Stimulated activated CD8-positive, alpha-beta memory T cell treated with anti-CD3 and anti-CD28 coated beads, Interleukin-12 subunit alpha, Interleukin-12 subunit beta, amount 100 ng/mL, for 1 hour (primary cell): ENCODE data around the gene C3orf22.

Experiments
- DNase-seq: peaks from one replicate; pipeline ENCODE4 v3.0.0-alpha.2; 2020; ENCODE audit warnings: low read depth

C3orf22 gene

DNA sequence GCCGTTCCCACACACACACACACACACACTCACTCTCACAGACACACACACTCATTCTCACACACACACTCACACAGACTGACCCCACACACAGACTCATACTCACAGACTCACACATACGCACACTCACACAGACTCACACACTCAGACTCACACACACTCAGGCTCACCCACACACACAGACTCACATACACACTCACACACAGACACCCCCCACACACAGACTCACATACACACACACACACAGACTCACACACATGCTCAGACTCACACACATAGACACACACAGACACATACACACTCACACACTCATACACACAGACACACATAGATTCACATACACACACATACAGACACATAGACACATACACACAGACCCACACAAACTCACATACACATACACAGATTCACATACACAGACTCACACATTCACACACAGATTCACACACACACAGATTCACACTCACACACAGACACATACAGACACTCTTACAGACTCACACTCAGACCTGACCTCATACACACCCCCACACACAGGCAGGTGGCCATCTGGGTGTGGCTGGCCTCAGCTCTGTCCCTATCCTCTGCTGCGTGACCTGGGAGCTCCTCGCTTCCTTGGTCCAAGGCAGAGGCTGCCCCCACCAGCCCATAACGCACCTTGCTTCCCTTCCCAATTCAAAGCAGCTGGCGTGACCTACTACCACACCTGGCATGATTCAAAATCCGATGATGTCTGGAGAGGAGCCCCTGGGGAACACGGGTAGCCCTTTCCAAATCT lies 1.9 kb downstream of the C3orf22 start:
- DNase-seq, result no peak

GRCh38 chr3:126555795-126556636 lies 2.7 kb downstream of the C3orf22 start:
- DNase-seq, result no peak

DNA sequence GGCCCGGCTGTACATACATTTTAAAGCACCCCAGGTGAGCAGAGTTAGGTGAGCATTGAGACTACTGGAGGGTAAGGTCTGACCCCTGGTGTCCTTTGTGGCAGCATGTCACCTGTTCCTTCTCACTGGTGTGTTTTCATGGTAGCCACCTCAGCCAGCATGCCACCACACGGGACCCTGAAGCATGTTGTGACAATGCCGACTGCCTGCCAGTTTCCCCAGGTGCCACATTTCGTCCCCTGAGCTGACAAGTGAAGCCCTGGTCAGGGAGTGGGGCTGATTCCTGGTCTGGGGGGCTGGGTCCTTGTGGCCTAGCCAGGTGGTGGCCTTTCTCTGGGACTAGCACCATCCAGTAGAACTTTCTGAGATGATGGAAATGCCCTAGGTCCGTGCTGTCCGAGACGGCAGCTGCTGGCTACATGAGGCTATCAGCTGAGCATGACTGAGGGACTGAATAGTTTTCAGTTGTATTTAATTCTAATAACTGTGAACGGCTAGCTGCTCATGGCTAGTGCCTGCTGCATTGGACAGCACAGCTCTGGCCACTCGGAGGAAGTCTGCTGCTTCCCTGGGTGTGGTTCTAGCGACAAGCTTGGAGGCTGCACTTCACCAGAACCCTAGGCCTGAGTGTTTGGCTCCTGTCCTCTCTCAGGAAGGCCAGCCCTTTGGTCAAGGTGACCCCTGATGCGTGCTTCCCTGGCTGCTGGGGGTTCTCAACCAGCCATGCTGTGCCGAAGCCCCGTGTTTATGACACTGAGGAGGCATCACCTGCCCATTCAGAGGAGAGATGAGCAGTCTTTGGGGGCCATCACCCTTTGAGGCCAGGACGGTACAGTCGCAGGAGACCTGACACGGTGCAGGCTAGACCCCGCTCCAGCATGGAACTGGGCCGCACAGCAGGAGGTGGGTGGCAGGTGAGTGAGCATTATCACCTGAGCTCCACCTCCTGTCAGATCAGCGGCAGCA lies 3.9 kb downstream of the C3orf22 start:
- no peak for DNase-seq

GRCh38 chr3:126553284-126554084 lies 5.2 kb downstream of the C3orf22 start:
- no peak for DNase-seq

DNA sequence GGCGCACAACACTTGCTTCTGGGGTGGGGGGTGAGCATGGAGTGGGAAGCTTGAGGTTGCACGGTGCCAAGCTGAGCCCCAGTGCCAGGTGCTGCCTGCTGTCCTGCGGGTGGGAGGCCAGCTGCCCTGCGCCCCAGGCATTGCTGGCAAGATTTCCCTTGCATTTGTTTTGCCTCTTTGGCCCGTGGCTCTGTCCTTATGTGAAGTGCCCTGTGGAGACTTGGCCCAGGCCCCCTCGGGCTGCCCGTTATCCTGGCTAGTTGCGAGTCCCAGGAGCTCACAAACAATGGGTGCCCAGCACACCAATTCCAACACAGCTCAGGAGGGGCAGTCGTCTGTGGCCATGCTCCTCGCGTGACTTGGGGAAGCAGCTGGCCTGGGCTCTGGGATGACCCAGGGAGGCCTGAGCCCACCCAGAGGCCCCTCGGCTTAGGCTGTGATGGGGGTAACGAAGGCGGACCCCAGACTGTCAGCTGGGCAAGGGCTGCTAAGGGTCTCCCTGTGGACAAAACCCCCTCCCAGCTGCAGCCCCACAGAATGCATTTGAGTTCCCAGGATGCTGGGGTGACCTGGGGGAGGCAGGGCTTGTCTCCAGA lies 5.9 kb downstream of the C3orf22 start:
- DNase-seq, result no peak

- no peak for DNase-seq
These were observed 6.7 kb downstream of the C3orf22 start for GRCh38 chr3:126551839-126552687.

DNA sequence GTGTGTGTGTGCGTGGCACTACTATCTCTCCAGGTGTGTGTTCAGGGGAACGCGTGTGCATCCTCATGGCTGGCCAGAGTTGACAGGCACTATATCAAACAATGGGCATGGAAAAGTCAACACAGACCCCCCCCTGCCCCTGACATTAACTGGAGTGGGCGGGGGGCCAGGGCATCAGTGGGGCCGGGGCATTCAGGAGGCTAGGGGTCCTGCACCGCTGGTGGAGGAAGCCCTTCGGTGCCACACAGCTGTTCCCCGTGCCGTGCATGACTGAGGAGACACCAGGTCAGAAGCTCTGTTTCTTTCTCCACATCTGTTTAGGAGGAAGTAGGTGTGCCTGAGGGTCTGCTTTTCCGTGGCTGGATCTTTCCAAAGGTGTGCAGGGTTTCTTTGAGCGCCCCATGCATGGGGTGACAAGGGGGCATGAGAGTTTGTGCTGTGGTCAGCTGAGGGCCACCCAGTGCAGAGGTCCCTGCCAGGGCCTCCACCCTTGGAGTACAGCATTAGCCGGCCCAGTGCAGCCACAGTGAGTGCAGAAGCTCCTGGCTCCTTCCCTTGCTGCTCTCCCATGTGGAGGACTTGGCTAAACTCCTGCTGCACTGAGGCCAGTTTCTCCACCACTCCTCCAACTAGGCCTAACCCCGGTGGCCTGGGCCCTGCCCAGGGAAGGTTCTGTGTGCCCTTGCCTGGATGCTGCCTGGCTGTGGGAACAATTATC lies 7.5 kb downstream of the C3orf22 start:
- DNase-seq, result no peak

DNA sequence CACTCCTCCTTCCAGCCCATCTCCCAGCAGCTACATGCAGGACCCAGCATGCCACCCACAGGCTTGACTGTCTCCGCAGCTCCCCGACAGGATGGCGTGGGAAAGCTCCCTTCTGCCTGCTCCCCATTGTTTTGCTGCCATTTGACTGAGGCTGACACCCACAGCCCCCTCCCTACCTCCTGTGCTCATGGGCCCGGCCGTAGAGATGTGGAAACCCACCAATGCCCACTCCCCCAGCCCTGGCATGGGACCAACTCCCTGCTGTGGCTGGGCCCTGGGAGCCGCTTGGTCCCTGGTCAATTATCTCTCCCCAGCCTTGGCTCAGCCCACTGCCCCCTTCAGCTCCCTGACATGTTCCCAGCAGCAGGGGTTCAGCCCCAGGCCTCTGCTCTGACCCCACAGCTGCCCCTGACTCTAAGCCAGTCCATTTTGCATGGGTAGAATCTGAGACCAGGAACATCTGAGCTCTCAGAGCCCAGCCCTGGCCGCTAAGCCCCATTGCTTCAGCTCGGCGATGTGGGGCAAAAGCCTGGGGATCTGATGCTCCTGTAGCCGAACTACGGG lies 8.2 kb downstream of the C3orf22 start:
- DNase-seq, result no peak

- DNase-seq, result no peak
These were observed 8.8 kb downstream of the C3orf22 start for GRCh38 chr3:126549861-126550487.

- DNase-seq, result no peak
These were observed 9.9 kb downstream of the C3orf22 start for GRCh38 chr3:126548556-126549466.

- no peak for DNase-seq
These were observed 11.0 kb downstream of the C3orf22 start for GRCh38 chr3:126547721-126548120.

DNA sequence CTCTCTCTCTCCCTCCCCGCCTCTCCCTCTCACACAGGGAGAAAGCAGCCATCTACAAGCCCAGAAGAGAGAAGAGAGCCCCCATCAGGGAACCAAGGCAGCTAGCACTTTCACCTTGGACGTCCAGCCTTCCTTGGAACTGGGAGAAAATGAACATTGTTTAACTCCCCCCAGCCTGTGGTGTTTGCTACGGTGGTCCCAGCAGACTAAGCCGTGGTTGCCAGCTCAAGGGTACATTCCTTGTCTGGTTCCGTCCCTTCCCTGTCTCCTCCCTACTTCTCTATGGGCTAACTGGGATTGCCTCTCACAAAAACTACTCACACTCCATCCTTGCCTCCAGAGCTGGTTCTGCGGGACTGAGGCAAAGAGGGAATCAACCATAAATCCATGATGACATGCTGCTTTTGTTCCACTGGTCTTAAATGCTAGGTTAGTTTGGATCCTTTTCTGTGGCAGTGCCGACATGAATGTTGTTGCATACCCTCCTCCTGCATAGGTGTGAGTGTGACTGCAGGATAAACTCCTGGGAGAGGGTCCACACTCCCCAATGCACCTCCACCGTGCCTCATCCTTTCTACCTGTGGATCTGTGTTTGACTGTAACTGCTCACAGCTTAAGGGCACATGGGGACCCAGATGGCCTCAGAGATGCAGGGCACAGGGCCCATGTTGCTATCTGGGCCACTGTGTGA lies 12.0 kb downstream of the C3orf22 start:
- DNase-seq, result no peak

- no peak for DNase-seq
These were observed 12.7 kb downstream of the C3orf22 start for GRCh38 chr3:126546013-126546412.

DNA sequence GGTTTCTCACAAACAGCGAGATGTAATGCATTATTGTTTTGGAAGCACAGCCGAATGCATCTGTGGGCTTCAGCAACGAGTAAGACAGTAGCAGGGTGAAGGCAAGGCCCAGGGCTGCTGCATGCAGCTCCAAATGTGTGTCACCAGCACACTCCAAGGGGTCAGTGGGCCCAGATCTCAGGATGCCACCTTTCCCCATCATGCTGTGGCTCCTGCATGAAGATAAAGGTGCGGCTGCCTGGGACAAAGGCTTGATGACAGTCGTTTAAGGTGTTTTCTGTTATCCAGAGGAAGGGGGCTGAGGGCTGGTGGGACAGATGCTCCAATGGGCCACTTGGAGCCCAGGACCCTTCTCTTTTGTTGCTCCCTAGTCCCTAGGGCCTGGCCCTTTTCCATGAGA lies 13.2 kb downstream of the C3orf22 start:
- DNase-seq, result no peak

GRCh38 chr3:126544596-126545281 lies 14.0 kb downstream of the C3orf22 start:
- no peak for DNase-seq

DNA sequence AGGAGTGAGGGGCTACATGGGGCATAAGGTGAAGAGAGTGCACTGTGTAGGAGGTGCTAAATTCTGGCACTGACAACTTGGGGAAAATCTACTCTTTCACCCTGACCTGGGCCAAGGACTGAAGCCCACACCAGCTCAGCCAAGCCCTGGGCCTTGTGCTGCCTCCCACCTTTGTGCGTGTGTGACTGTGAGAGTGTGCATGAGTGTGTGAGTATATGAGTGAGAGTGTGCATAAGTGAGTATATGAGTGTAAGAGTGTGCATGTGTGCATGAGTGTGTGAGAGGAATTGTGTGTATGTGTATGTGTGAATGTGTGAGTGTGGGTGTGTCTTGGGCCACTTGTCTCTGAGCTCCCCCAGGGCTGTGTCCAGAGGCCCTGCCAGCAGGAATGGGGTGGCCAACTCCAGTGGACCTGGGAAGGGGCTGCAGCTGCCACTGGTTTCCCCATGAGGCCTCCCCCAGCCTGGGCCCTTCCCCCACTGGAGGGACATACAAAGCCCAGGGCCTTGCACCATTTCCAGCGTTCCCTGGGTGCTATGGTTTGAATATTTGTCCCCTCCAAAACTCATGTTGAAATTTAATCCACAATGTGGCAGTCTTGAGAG lies 15.2 kb downstream of the C3orf22 start:
- no peak for DNase-seq
